Skeletal muscle tissue (tissue), 4 donors: ENCODE results near the gene DPF3. TPM values are rescaled to one million over a fixed set of nuclear protein-coding genes. Genes with fewer than 3 reads are reported as not detected.

Experiments used
- H3K27ac ChIP-seq: one replicate; pipeline ENCODE4 v1.7.0; 2013; ENCODE audit warnings: mild to moderate bottlenecking, low read depth, low read length, inconsistent platforms
- H3K27me3 ChIP-seq, 3 donors: one replicate each; pipeline ENCODE4 v1.7.0; 2013; ENCODE audit warnings: low read length in 3 of 3; ENCODE audit not compliant: control insufficient read depth in 3 of 3, insufficient read depth in 3 of 3
- H3K36me3 ChIP-seq, 3 donors: one replicate each; pipeline ENCODE4 v1.7.0; 2013; ENCODE audit warnings: low read length in 3 of 3; ENCODE audit not compliant: control insufficient read depth in 3 of 3, insufficient read depth in 3 of 3
- H3K4me1 ChIP-seq, 3 donors: one replicate each; pipeline ENCODE4 v1.7.0; 2013; ENCODE audit warnings: low read length in 3 of 3, mild to moderate bottlenecking in 3 of 3; ENCODE audit not compliant: control insufficient read depth in 3 of 3, insufficient read depth in 3 of 3
- H3K4me3 ChIP-seq, 3 donors: one replicate each; pipeline ENCODE4 v1.7.0; 2013; ENCODE audit warnings: low read length in 3 of 3
- H3K9ac ChIP-seq, 3 donors: one replicate each; pipeline ENCODE4 v1.7.0; 2013; ENCODE audit warnings: low read length in 3 of 3, mild to moderate bottlenecking in 3 of 3, moderate library complexity in 2 of 3, low read depth in 1 of 3
- H3K9me3 ChIP-seq, 3 donors: one replicate each; pipeline ENCODE4 v1.7.0; 2013; ENCODE audit warnings: low read length in 3 of 3; ENCODE audit not compliant: control insufficient read depth in 3 of 3
- total RNA-seq: library from RNA; depleted of rRNA; stranded (reverse); fragments of >200 nt; gene quantifications from one replicate; pipeline ENCODE4 v1.2.3, GENCODE V29; 2014
- donor health status: Osteomylitis.

The DPF3 gene
- total RNA-seq, 1 donor from 2014 or later: 1.6 TPM

- Histone ChIP-seq H3K4me1 (peaks cover 6 to 36% (median 28%) of the 10 kb centered on the region in 3 donors), H3K9ac (no peak overlapping the region), H3K27ac (no peak overlapping the region), H3K9me3 (no peaks in the 10 kb centered on the region), H3K27me3 (no peaks in the 10 kb centered on the region), H3K4me3 (no peak overlapping the region), H3K36me3 (peaks cover 0 to under 1% (median 0%) of the 10 kb centered on the region in 3 donors)
These were observed 10.8 kb downstream of the DPF3 start for GRCh38 chr14:72883109-72883508.

GRCh38 chr14:72882463-72882862, 11.4 kb downstream of the DPF3 start:
- Histone ChIP-seq H3K27me3 (no peaks in the 10 kb centered on the region), H3K9ac (no peak overlapping the region), H3K4me1 (peaks cover 10 to 42% (median 28%) of the 10 kb centered on the region in 3 donors), H3K36me3 (peaks cover 0 to 4% (median 0%) of the 10 kb centered on the region in 3 donors), H3K4me3 (no peak overlapping the region), H3K27ac (no peak overlapping the region), H3K9me3 (no peaks in the 10 kb centered on the region)

- Histone ChIP-seq H3K36me3 (peaks cover 0 to 4% (median 0%) of the 10 kb centered on the region in 3 donors), H3K4me1 (peaks cover 13 to 39% (median 27%) of the 10 kb centered on the region in 3 donors), H3K27ac (no peak overlapping the region), H3K4me3 (no peak overlapping the region), H3K9me3 (no peaks in the 10 kb centered on the region), H3K9ac (no peak overlapping the region), H3K27me3 (no peaks in the 10 kb centered on the region)
These were observed 11.9 kb downstream of the DPF3 start for GRCh38 chr14:72882047-72882446.

- peaks cover 18 to 37% (median 23%) of the 10 kb centered on the region in 3 donors for H3K4me1 ChIP-seq
These were observed 12.4 kb downstream of the DPF3 start for GRCh38 chr14:72881543-72881942.

GRCh38 chr14:72880820-72881219, 13.1 kb downstream of the DPF3 start:
- H3K4me3 ChIP-seq: no peak overlapping the region
- H3K9ac ChIP-seq: no peak overlapping the region
- H3K9me3 ChIP-seq: no peaks in the 10 kb centered on the region
- peaks cover 0 to 4% (median 2%) of the 10 kb centered on the region in 3 donors for H3K36me3 ChIP-seq
- no peak overlapping the region for H3K27ac ChIP-seq
- H3K4me1 ChIP-seq: peaks cover 19 to 42% (median 23%) of the 10 kb centered on the region in 3 donors
- no peaks in the 10 kb centered on the region for H3K27me3 ChIP-seq

More at GRCh38 chr14:72881543-72881942, 12.4 kb downstream of the DPF3 start:
- Histone ChIP-seq H3K27me3 (no peaks in the 10 kb centered on the region), H3K4me3 (no peak overlapping the region), H3K36me3 (peaks cover 0 to 4% (median 2%) of the 10 kb centered on the region in 3 donors), H3K9me3 (no peaks in the 10 kb centered on the region), H3K27ac (no peak overlapping the region), H3K9ac (no peak overlapping the region)

GRCh38 chr14:72880164-72880563, 13.7 kb downstream of the DPF3 start:
- Histone ChIP-seq H3K4me1 (peaks cover 19 to 42% (median 23%) of the 10 kb centered on the region in 3 donors), H3K4me3 (no peak overlapping the region), H3K27ac (no peak overlapping the region), H3K9ac (no peak overlapping the region), H3K27me3 (no peaks in the 10 kb centered on the region), H3K36me3 (peaks cover 0 to 4% (median 2%) of the 10 kb centered on the region in 3 donors), H3K9me3 (no peaks in the 10 kb centered on the region)

- Histone ChIP-seq H3K4me1 (peaks cover 18 to 40% (median 21%) of the 10 kb centered on the region in 3 donors), H3K27me3 (no peaks in the 10 kb centered on the region), H3K4me3 (no peak overlapping the region), H3K9ac (no peak overlapping the region), H3K9me3 (no peaks in the 10 kb centered on the region), H3K27ac (no peak overlapping the region), H3K36me3 (peaks cover 0 to 4% (median 2%) of the 10 kb centered on the region in 3 donors)
These were observed 14.5 kb downstream of the DPF3 start for GRCh38 chr14:72879431-72879830.

- H3K4me3 ChIP-seq: no peak overlapping the region
- H3K9me3 ChIP-seq: no peaks in the 10 kb centered on the region
- no peak overlapping the region for H3K27ac ChIP-seq
- peaks cover 0 to 4% (median 2%) of the 10 kb centered on the region in 3 donors for H3K36me3 ChIP-seq
- H3K27me3 ChIP-seq: no peaks in the 10 kb centered on the region
- H3K4me1 ChIP-seq: peaks cover 17 to 38% (median 17%) of the 10 kb centered on the region in 3 donors
- H3K9ac ChIP-seq: no peak overlapping the region
These were observed 15.2 kb downstream of the DPF3 start for GRCh38 chr14:72878746-72879145.

GRCh38 chr14:72876710-72877063, 17.2 kb downstream of the DPF3 start:
- H3K27ac ChIP-seq: no peak overlapping the region
- no peaks in the 10 kb centered on the region for H3K9me3 ChIP-seq
- peaks cover 0 to 4% (median 2%) of the 10 kb centered on the region in 3 donors for H3K36me3 ChIP-seq
- no peak overlapping the region for H3K4me3 ChIP-seq
- no peak overlapping the region for H3K9ac ChIP-seq
- H3K4me1 ChIP-seq: peaks cover 13 to 31% (median 17%) of the 10 kb centered on the region in 3 donors
- no peaks in the 10 kb centered on the region for H3K27me3 ChIP-seq

- Histone ChIP-seq H3K27ac (no peak overlapping the region), H3K36me3 (peaks cover 0 to 4% (median 2%) of the 10 kb centered on the region in 3 donors), H3K27me3 (no peaks in the 10 kb centered on the region), H3K4me1 (peaks cover 15 to 36% (median 17%) of the 10 kb centered on the region in 3 donors), H3K9ac (no peak overlapping the region), H3K9me3 (no peaks in the 10 kb centered on the region), H3K4me3 (no peak overlapping the region)
These were observed 17.7 kb downstream of the DPF3 start for GRCh38 chr14:72876005-72876709.
